ENCODE results near the gene ARMC3. TPM values are rescaled to one million over a fixed set of nuclear protein-coding genes. Genes with fewer than 3 reads are reported as not detected.

ARMC3 gene
- total RNA-seq, 1 experiment from 2014 or later: 14.4 TPM

GRCh38 chr10:23019633-23020032 is 91.8 kb downstream of the ARMC3 start:
- Histone ChIP-seq H3K27me3 (ENCODE audit: insufficient read depth, low read depth) (no peaks in the 10 kb centered on the region), H3K4me2 (no peak overlapping the region), H3K9me2 (ENCODE audit: insufficient read depth) (no peaks in the 10 kb centered on the region), H3K9me3 (ENCODE audit: insufficient read depth, low read depth) (no peaks in the 10 kb centered on the region), H3K27ac (no peak overlapping the region), H4K20me1 (ENCODE audit: insufficient read depth) (no peaks in the 10 kb centered on the region), H3K79me2 (ENCODE audit: low read depth) (no peaks in the 10 kb centered on the region), H2AFZ (no peak overlapping the region), H3F3A (ENCODE audit: insufficient read depth, low read depth) (no peaks in the 10 kb centered on the region), H3K4me3 (no peak overlapping the region), H3K4me1 (replicated peaks; ENCODE audit: insufficient read depth) (no peaks in the 10 kb centered on the region), H3K36me3 (ENCODE audit: low read depth) (no peaks in the 10 kb centered on the region)
- ChIA-PET POLR2A (ENCODE audit: unreplicated experiment) (no interaction called here), CTCF (no interaction called here)
- intact Hi-C loops (cut with micrococcal nuclease; ENCODE audit: unreplicated experiment): no loop called here
- TF ChIP-seq EZH2 (IDR thresholded peaks at IDR 0.05; ENCODE audit: low read depth) (no peak), CTCF (conservative IDR thresholded peaks at IDR 0.05) (no peak)
- DNase-seq: no peak
- no TSS peak for BruUV-seq (replicated peaks)

- ChIA-PET POLR2A (ENCODE audit: unreplicated experiment) (interaction anchor here (0.7 kb wide), 1 partner anchor 44 kb away, joined by 6 read pairs; no protein-coding TSS in a partner anchor), CTCF (no interaction called here)
- TF ChIP-seq EZH2 (IDR thresholded peaks at IDR 0.05; ENCODE audit: low read depth): no peak
- TF ChIP-seq CTCF (conservative IDR thresholded peaks at IDR 0.05): no peak
- no peaks in the 10 kb centered on the region for H4K20me1 ChIP-seq (ENCODE audit: insufficient read depth)
- no peak overlapping the region for H3K4me3 ChIP-seq
- no peaks in the 10 kb centered on the region for H3K9me2 ChIP-seq (ENCODE audit: insufficient read depth)
- no peak overlapping the region for H3K4me2 ChIP-seq
- no peaks in the 10 kb centered on the region for H3K36me3 ChIP-seq (ENCODE audit: low read depth)
- intact Hi-C loops (cut with micrococcal nuclease; ENCODE audit: unreplicated experiment): no loop called here
- no peaks in the 10 kb centered on the region for H3K4me1 ChIP-seq (replicated peaks; ENCODE audit: insufficient read depth)
- no peak overlapping the region for H2AFZ ChIP-seq
- no peaks in the 10 kb centered on the region for H3K79me2 ChIP-seq (ENCODE audit: low read depth)
- no peaks in the 10 kb centered on the region for H3K27me3 ChIP-seq (ENCODE audit: insufficient read depth, low read depth)
- H3K27ac ChIP-seq: no peak overlapping the region
- BruUV-seq (replicated peaks): no TSS peak
- H3K9me3 ChIP-seq (ENCODE audit: insufficient read depth, low read depth): no peaks in the 10 kb centered on the region
- no peak for DNase-seq
- H3F3A ChIP-seq (ENCODE audit: insufficient read depth, low read depth): no peaks in the 10 kb centered on the region
Observed at GRCh38 chr10:23021430-23021829, 93.6 kb downstream of the ARMC3 start.

GRCh38 chr10:23024002-23024401 is 96.1 kb downstream of the ARMC3 start:
- Histone ChIP-seq H3K4me1 (replicated peaks; ENCODE audit: insufficient read depth) (no peaks in the 10 kb centered on the region), H2AFZ (no peak overlapping the region), H3F3A (ENCODE audit: insufficient read depth, low read depth) (no peaks in the 10 kb centered on the region), H3K4me2 (no peak overlapping the region), H3K9me2 (ENCODE audit: insufficient read depth) (no peaks in the 10 kb centered on the region), H3K27ac (no peak overlapping the region), H3K79me2 (ENCODE audit: low read depth) (no peaks in the 10 kb centered on the region), H3K36me3 (ENCODE audit: low read depth) (no peaks in the 10 kb centered on the region), H3K27me3 (ENCODE audit: insufficient read depth, low read depth) (no peaks in the 10 kb centered on the region), H3K9me3 (ENCODE audit: insufficient read depth, low read depth) (no peaks in the 10 kb centered on the region), H3K4me3 (no peak overlapping the region), H4K20me1 (ENCODE audit: insufficient read depth) (no peaks in the 10 kb centered on the region)
- BruUV-seq (replicated peaks): no TSS peak
- DNase-seq: no peak
- POLR2A ChIA-PET (ENCODE audit: unreplicated experiment): no interaction called here
- intact Hi-C loops (cut with micrococcal nuclease; ENCODE audit: unreplicated experiment): no loop called here
- CTCF ChIA-PET: no interaction called here
- TF ChIP-seq CTCF (conservative IDR thresholded peaks at IDR 0.05) (no peak), EZH2 (IDR thresholded peaks at IDR 0.05; ENCODE audit: low read depth) (no peak)

Measured in PC-9 (cell line).